Hepatocyte (in vitro differentiated cells): ENCODE measurements around the gene AK2. TPM values are rescaled to one million over a fixed set of nuclear protein-coding genes. Genes with fewer than 3 reads are reported as not detected.
"Not testable (repeated sequence)": the region's sequence is repeated elsewhere in the genome, so short reads cannot be mapped to it uniquely, and the experiment has no call there.

Experiments
- DNase-seq: peaks from one replicate; pipeline ENCODE4 v3.0.0-alpha.2; 2016; ENCODE audit warnings: low spot score
- H2AFZ ChIP-seq: fragments of 200-600 bp; sonication (generic); 2 replicates; pipeline ENCODE4 v1.6.0; 2016; ENCODE audit warnings: antibody characterized with exemption, mild to moderate bottlenecking
- H3K27ac ChIP-seq: fragments of 200-600 bp; sonication (generic); 2 replicates; pipeline ENCODE4 v1.5.1; 2016; ENCODE audit warnings: mild to moderate bottlenecking
- H3K27me3 ChIP-seq: fragments of 200-600 bp; sonication (generic); 2 replicates; pipeline ENCODE4 v1.6.1; 2016
- H3K36me3 ChIP-seq: fragments of 200-600 bp; sonication (generic); replicated peaks from 2 replicates; pipeline ENCODE4 v1.5.1; 2016; ENCODE audit warnings: low read depth; ENCODE audit not compliant: insufficient read depth
- H3K4me1 ChIP-seq: fragments of 200-600 bp; sonication (generic); 2 replicates; pipeline ENCODE4 v1.5.1; 2016; ENCODE audit warnings: mild to moderate bottlenecking, moderate library complexity; ENCODE audit not compliant: insufficient read depth
- H3K4me2 ChIP-seq: fragments of 200-600 bp; sonication (generic); 2 replicates; pipeline ENCODE4 v1.6.0; 2016
- H3K4me3 ChIP-seq: fragments of 200-600 bp; sonication (generic); 2 replicates; pipeline ENCODE4 v1.5.1; 2016; ENCODE audit warnings: mild to moderate bottlenecking
- H3K79me2 ChIP-seq: fragments of 200-600 bp; sonication (generic); 2 replicates; pipeline ENCODE4 v1.6.0; 2017; ENCODE audit warnings: mild to moderate bottlenecking
- H3K9me2 ChIP-seq: fragments of 200-600 bp; sonication (generic); replicated peaks from 2 replicates; pipeline ENCODE4 v1.6.0; 2017; ENCODE audit warnings: mild to moderate bottlenecking; ENCODE audit not compliant: insufficient read depth
- H3K9me3 ChIP-seq: fragments of 200-600 bp; sonication (generic); 2 replicates; pipeline ENCODE4 v1.5.1; 2016; ENCODE audit warnings: low read depth, mild to moderate bottlenecking
- H4K20me1 ChIP-seq: fragments of 200-600 bp; sonication (generic); 2 replicates; pipeline ENCODE4 v1.6.0; 2016; ENCODE audit warnings: mild to moderate bottlenecking; ENCODE audit not compliant: insufficient read depth, poor library complexity, severe bottlenecking
- CTCF ChIP-seq: fragments of 200-600 bp; sonication (generic); IDR thresholded peaks from 2 replicates; pipeline ENCODE4 v1.5.1; 2016; ENCODE audit warnings: antibody characterized with exemption, mild to moderate bottlenecking; ENCODE audit not compliant: poor library complexity
- EZH2 ChIP-seq: fragments of 200-600 bp; sonication (generic); IDR thresholded peaks from 2 replicates; pipeline ENCODE4 v1.6.1; 2016; ENCODE audit warnings: antibody characterized with exemption, mild to moderate bottlenecking, borderline replicate concordance
- EZH2phosphoT487 ChIP-seq: fragments of 200-600 bp; sonication (generic); IDR thresholded peaks from one replicate; pipeline ENCODE4 v1.6.1; 2018; ENCODE audit warnings: antibody characterized with exemption, mild to moderate bottlenecking, low read depth, moderate library complexity; ENCODE audit not compliant: unreplicated experiment, severe bottlenecking
- WGBS: methylation state at CpG from one replicate; pipeline ENCODE4 v1.1.6; 2016; ENCODE audit warnings: low lambda C conversion rate; ENCODE audit errors: missing lambda C conversion rate; 5-methylcytosine and 5-hydroxymethylcytosine counted together
- polyA plus RNA-seq: library from polyadenylated mRNA; unstranded; fragments of >200 nt; fragmentation: Nextera tagmentation; extraction: Ambion mirVana; gene quantifications from 2 replicates; pipeline ENCODE4 v1.2.1, GENCODE V29; 2016
- total RNA-seq: library from RNA; depleted of rRNA; stranded (reverse); fragments of >200 nt; gene quantifications from 2 replicates; pipeline ENCODE4 v1.2.3, GENCODE V29; 2014

The AK2 gene
- total and polyA plus RNA-seq, 2 experiments from 2014 or later = 120 to 147 TPM

GRCh38 chr1:33048426-33048825 lies 11.7 kb upstream of the AK2 start:
- H3K9me3 ChIP-seq = no peaks in the 10 kb centered on the region
- no peaks in the 10 kb centered on the region for H3K79me2 ChIP-seq
- no peak overlapping the region for H2AFZ ChIP-seq
- WGBS = 92% methylated on average over 3 of the region's 3 CpGs
- no peaks in the 10 kb centered on the region for H3K9me2 ChIP-seq
- H3K4me2 ChIP-seq = no peak overlapping the region
- TF ChIP-seq EZH2phosphoT487 (no peak), CTCF (no peak), EZH2 (no peak)
- no peaks in the 10 kb centered on the region for H3K27me3 ChIP-seq
- H3K36me3 ChIP-seq = no peaks in the 10 kb centered on the region
- no peak for DNase-seq
- H3K4me3 ChIP-seq = no peak overlapping the region
- no peaks in the 10 kb centered on the region for H4K20me1 ChIP-seq
- H3K4me1 ChIP-seq = peaks cover 5% of the 10 kb centered on the region
- no peak overlapping the region for H3K27ac ChIP-seq

DNA sequence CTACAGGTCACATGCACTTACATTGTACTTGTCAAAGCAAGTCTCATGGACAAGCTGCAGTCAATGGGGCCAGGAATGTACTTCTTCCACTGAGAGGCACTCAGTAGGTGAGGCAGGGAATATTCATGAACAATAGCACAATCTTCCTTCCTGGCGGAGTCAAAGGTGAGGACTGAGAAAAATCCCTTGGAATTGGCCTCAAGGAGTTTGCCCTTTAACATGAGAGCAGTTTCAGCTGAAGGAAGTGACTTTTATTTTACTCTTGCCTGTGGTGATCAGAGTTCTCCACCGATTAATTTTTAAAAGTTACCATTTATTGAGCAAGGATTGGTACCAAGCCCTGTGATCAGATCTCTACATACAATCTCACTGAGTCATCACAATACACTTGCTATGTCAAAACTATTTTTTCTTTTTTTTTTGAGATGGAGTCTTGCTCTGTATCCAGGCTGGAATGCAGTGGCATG lies 11.2 kb upstream of the AK2 start:
- no peaks in the 10 kb centered on the region for H3K27me3 ChIP-seq
- H4K20me1 ChIP-seq = no peaks in the 10 kb centered on the region
- no peak overlapping the region for H3K4me2 ChIP-seq
- H3K4me3 ChIP-seq = no peak overlapping the region
- no peaks in the 10 kb centered on the region for H3K9me3 ChIP-seq
- no peak overlapping the region for H3K27ac ChIP-seq
- H2AFZ ChIP-seq = no peak overlapping the region
- 81% methylated on average over 2 of the region's 2 CpGs for WGBS
- H3K79me2 ChIP-seq = no peaks in the 10 kb centered on the region
- peaks cover 5% of the 10 kb centered on the region for H3K4me1 ChIP-seq
- no peak for DNase-seq
- H3K9me2 ChIP-seq = no peaks in the 10 kb centered on the region
- no peaks in the 10 kb centered on the region for H3K36me3 ChIP-seq
- TF ChIP-seq EZH2 (no peak), CTCF (no peak), EZH2phosphoT487 (no peak)

DNA sequence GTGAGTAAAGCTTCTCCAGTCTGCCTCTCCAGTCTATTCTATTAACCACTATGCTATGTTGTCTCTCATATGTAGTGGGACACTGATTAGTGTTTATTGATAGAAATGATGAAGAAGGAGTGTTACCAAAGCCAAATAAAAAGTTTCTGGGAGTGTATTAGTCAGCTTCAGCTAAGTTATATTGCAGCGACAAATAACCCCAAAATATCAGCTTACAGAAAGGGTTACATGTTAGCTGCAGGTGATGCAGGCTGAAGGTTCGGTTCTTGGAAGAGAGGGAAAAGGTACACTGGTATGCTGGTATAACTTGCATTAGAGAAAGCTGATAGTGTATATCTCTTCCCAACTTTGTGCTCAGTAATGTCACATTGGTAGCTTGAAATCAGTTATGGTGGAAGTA lies 10.6 kb upstream of the AK2 start:
- no peak for TF ChIP-seq CTCF
- no peak for TF ChIP-seq EZH2phosphoT487
- TF ChIP-seq EZH2 = no peak
- H3K9me2 ChIP-seq = no peaks in the 10 kb centered on the region
- no peaks in the 10 kb centered on the region for H3K27me3 ChIP-seq
- no peaks in the 10 kb centered on the region for H3K79me2 ChIP-seq
- no peaks in the 10 kb centered on the region for H3K36me3 ChIP-seq
- no peak overlapping the region for H3K27ac ChIP-seq
- peaks cover 5% of the 10 kb centered on the region for H3K4me1 ChIP-seq
- WGBS = 100% methylated on average over 2 of the region's 2 CpGs
- no peak overlapping the region for H3K4me2 ChIP-seq
- DNase-seq = no peak
- H2AFZ ChIP-seq = no peak overlapping the region
- no peaks in the 10 kb centered on the region for H3K9me3 ChIP-seq
- H4K20me1 ChIP-seq = no peaks in the 10 kb centered on the region
- no peak overlapping the region for H3K4me3 ChIP-seq

- not testable (repeated sequence) for H3K79me2 ChIP-seq, H3K27me3 ChIP-seq, H2AFZ ChIP-seq, H3K4me1 ChIP-seq, H3K9me3 ChIP-seq, H3K36me3 ChIP-seq, H3K4me2 ChIP-seq, DNase-seq, H3K9me2 ChIP-seq, H3K27ac ChIP-seq, H4K20me1 ChIP-seq, H3K4me3 ChIP-seq
- 84% methylated on average over 4 of the region's 4 CpGs for WGBS
Measured at GRCh38 chr1:33046234-33046633, 9.6 kb upstream of the AK2 start.
